ENCODE results near the gene RAD21L1. TPM values are rescaled to one million over a fixed set of nuclear protein-coding genes. Genes with fewer than 3 reads are reported as not detected.

Gene RAD21L1
- total RNA-seq, 4 donors from 2014 or later: 0.34 TPM; not detected in 3

DNA sequence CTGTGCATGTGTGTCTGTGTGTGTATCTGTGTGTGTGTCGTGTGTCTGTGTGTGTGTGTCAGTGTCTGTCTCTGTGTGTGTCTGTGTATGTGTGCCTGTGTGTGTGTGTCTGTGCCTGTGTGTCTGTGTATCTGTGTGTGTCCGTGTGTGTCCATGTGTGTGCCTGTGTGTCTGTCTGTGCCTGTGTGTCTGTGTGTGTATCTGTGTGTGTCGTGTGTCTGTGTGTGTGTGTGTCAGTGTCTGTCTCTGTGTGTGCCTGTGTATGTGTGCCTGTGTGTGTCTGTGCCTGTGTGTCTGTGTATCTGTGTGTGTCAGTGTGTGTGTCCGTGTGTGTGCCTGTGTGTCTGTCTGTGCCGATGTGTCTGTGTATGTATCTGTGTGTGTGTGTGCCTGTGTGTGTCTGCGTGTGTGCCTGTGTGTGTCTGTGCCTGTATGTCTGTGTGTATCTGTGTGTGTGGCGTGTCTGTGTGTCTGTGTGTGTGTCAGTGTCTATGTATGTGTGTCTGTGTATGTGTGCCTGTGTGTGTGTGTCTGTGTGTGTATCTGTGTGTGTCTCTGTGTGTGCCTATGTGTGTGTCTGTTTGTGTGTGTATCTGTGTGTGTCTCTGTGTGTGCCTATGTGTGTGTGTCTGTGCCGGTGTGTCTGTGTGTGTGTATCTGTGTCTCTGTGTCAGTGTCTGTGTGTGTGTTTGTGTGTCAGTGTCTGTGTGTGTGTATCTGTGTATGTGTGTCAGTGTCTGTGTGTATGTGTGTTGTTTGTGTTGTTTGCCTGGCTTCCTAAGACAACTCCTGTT lies 51.9 kb downstream of the RAD21L1 start:
- TF ChIP-seq POLR2AphosphoS5 (IDR thresholded peaks at IDR 0.05) (no peak), POLR2A (IDR thresholded peaks at IDR 0.05) (no peak), EP300 (IDR thresholded peaks at IDR 0.05) (no peak)
- TF ChIP-seq, protein P1, sequence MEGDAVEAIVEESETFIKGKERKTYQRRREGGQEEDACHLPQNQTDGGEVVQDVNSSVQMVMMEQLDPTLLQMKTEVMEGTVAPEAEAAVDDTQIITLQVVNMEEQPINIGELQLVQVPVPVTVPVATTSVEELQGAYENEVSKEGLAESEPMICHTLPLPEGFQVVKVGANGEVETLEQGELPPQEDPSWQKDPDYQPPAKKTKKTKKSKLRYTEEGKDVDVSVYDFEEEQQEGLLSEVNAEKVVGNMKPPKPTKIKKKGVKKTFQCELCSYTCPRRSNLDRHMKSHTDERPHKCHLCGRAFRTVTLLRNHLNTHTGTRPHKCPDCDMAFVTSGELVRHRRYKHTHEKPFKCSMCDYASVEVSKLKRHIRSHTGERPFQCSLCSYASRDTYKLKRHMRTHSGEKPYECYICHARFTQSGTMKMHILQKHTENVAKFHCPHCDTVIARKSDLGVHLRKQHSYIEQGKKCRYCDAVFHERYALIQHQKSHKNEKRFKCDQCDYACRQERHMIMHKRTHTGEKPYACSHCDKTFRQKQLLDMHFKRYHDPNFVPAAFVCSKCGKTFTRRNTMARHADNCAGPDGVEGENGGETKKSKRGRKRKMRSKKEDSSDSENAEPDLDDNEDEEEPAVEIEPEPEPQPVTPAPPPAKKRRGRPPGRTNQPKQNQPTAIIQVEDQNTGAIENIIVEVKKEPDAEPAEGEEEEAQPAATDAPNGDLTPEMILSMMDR (IDR thresholded peaks at IDR 0.05): no peak
- peaks cover 2% of the 10 kb centered on the region for H3K4me1 ChIP-seq
- WGBS: 92% methylated on average over 6 of the region's 8 CpGs
- DNase-seq (ENCODE audit: low spot score in 2 of 2): no peak
- no peaks in the 10 kb centered on the region for H3K36me3 ChIP-seq
- no peak overlapping the region for H3K4me3 ChIP-seq
- H3K27ac ChIP-seq: no peak overlapping the region
- H3K27me3 ChIP-seq: no peaks in the 10 kb centered on the region
- no peaks in the 10 kb centered on the region for H3K9me3 ChIP-seq

DNA sequence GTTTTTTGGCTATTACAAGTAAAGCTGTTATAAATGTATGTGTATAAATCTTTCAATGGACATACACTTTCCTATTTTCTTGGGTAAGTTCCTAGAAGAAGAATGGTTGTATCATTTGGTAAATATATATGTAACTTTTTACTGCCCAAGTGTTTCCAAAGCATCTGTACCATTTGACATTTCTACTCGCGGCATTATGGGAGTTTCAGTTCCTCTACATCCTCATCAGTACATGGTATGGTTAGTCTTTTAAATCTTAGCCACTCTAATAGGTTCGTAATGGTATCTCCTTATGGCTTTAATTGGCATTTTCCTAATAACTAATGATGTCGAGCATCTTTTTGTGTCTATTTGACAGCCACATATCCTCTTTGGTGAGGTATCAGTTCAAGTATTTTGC lies 53.1 kb downstream of the RAD21L1 start:
- DNase-seq (ENCODE audit: low spot score in 2 of 2): no peak
- Histone ChIP-seq H3K27me3 (no peaks in the 10 kb centered on the region), H3K27ac (no peak overlapping the region), H3K4me3 (no peak overlapping the region), H3K4me1 (peaks cover 2% of the 10 kb centered on the region), H3K9me3 (no peaks in the 10 kb centered on the region), H3K36me3 (no peaks in the 10 kb centered on the region)
- WGBS: 89% methylated on average over 4 of the region's 4 CpGs
- TF ChIP-seq POLR2A (IDR thresholded peaks at IDR 0.05): no peak
- no peak for TF ChIP-seq EP300 (IDR thresholded peaks at IDR 0.05)
- TF ChIP-seq POLR2AphosphoS5 (IDR thresholded peaks at IDR 0.05): no peak
- TF ChIP-seq, protein P1 (IDR thresholded peaks at IDR 0.05): no peak

DNA sequence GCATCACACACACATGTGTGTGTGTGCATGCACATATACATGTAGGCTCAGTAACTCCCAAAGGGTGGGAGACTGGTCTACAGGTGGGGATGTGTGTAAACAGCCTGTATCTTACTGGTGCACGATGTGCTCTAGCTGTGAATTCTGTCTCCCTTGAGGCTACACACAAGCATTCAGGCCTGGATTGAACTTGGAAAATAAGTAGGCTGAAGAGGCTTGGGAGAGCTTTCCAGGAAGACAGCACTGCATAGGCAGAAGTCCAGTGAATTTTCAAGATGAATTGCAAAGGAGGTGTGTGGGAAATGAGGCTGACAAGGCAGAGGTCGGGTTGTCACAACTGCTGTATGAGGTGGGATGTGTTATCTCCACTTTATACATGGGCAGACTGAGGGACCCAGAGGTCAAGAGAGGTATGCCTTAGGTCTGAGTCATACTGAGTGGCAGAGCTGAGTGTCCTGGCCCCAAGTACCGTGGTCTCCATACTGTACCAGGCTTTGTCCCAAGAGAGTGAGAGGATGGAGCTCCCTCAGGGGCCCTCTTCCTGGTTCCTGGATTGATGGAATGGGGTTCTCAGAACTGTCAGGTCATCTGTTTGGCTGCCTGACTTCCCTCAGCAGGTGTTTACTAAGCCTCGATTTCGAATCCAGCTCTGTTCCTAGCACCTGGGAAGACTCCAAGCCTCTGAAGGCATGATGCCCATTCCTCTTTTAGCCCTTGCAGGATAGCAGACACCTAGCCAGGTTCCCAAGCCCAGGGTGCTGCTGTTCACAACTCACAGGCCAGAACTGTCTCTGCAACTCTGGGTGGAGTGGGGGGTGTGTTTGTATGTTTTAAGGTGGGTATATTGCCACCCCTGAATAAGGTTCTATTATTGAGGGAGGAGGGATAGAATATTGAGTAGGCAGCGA lies 54.6 kb downstream of the RAD21L1 start:
- Histone ChIP-seq H3K4me1 (peaks cover 2% of the 10 kb centered on the region), H3K27me3 (no peaks in the 10 kb centered on the region), H3K27ac (no peak overlapping the region), H3K36me3 (no peaks in the 10 kb centered on the region), H3K9me3 (no peaks in the 10 kb centered on the region), H3K4me3 (no peak overlapping the region)
- DNase-seq (ENCODE audit: low spot score in 2 of 2): peak; percentile 15 to 34
- TF ChIP-seq POLR2AphosphoS5 (IDR thresholded peaks at IDR 0.05) (no peak), EP300 (IDR thresholded peaks at IDR 0.05) (no peak), POLR2A (IDR thresholded peaks at IDR 0.05) (no peak)
- TF ChIP-seq, protein P1 (IDR thresholded peaks at IDR 0.05): no peak
- WGBS: 76% methylated on average over 4 of the region's 6 CpGs

DNA sequence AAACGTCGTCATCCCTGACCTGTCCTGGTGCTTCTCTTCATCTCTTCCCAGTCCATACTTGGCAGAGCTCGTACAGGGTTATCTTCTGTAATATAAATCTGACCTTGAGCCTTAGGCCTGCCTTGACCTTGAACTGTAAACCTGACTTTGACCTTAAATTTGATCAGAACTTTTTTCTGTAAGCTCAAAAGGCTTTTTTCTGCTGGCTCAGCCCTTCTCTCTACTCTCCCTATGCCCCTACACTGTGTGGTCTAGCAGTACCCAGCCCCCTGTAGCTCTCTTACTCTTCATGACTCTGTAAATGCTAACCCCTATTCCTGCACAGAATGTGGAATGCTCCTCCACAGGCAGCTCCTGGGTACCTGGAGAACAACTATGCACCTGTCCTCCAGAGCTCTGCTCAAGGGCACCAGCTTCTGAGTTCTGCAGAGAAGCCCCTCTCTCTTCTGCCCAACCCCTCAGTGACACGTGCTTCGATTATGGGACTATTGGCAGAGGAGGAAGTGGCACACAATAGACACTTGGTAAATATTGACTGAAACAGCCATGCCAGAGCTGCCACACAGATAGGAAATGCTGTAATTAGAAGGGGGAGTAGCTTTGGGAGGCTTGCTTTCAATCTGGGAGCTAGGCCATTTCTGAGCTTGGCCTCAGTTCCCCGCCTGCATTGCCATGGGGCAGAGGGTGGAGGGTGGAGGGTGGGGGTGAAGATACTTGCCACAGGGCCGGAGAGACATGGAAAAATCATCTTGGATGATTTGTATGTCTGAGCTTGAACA lies 55.6 kb downstream of the RAD21L1 start:
- DNase-seq (ENCODE audit: low spot score in 2 of 2): peak; percentile 20 to 41
- Histone ChIP-seq H3K36me3 (no peaks in the 10 kb centered on the region), H3K4me3 (no peak overlapping the region), H3K4me1 (peaks cover 2% of the 10 kb centered on the region), H3K9me3 (no peaks in the 10 kb centered on the region), H3K27ac (no peak overlapping the region), H3K27me3 (no peaks in the 10 kb centered on the region)
- TF ChIP-seq POLR2AphosphoS5 (IDR thresholded peaks at IDR 0.05) (no peak), POLR2A (IDR thresholded peaks at IDR 0.05) (no peak), EP300 (IDR thresholded peaks at IDR 0.05) (no peak)
- TF ChIP-seq, protein P1 (IDR thresholded peaks at IDR 0.05): no peak
- 55% methylated on average over 7 of the region's 7 CpGs for WGBS
